ENCODE measurements around the gene RPSA.
"Not testable (repeated sequence)": the region's sequence is repeated elsewhere in the genome, so short reads cannot be mapped to it uniquely, and the experiment has no call there.

RPSA gene

DNA sequence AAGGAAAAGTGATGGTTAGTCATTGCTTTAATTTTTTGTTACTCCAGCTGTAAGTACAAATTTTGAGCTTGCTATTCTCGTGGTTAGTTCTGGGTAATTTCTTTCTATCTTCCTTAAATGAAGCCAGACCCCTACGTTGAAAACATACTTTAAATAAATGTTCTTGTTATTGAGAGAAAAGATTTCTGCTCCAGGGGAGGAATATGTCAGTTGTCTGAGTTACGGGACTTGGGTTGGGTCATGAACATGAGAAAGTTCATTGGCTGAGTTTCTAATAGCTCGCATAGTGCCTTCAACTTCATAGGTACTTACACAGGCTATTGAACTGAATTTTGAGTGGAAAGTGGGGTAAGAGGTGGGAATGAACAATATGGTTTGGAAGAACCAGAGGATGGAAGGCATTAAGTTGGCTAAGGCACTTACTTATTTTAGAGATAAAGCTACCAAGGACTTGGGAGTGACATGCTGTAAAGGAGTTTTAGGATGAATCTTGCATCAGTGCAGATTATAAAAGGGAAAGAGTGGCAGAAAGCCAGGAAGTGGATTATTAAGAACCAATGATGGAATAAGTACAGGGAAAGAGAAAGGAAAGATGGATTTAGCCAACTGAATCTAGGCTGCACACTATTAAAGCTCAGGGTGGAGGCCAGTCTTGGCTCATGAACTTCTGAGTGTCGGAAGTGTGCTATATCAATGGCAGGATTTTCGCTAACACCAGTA is 1.4 kb downstream of the RPSA start:
- DNase-seq (ENCODE audit: low spot score in 2 of 2), result no peak
- peaks cover 71% of the 10 kb centered on the region for H3K36me3 Mint-ChIP-seq
- ATAC-seq, result no peak
- H3K27ac Mint-ChIP-seq, result peak overlapping the region; percentile 99
- H3K9me3 Mint-ChIP-seq, result no peaks in the 10 kb centered on the region
- H3K4me1 Mint-ChIP-seq, result peaks cover 51% of the 10 kb centered on the region
- H3K4me3 Mint-ChIP-seq, result peak overlapping the region; percentile 83

DNA sequence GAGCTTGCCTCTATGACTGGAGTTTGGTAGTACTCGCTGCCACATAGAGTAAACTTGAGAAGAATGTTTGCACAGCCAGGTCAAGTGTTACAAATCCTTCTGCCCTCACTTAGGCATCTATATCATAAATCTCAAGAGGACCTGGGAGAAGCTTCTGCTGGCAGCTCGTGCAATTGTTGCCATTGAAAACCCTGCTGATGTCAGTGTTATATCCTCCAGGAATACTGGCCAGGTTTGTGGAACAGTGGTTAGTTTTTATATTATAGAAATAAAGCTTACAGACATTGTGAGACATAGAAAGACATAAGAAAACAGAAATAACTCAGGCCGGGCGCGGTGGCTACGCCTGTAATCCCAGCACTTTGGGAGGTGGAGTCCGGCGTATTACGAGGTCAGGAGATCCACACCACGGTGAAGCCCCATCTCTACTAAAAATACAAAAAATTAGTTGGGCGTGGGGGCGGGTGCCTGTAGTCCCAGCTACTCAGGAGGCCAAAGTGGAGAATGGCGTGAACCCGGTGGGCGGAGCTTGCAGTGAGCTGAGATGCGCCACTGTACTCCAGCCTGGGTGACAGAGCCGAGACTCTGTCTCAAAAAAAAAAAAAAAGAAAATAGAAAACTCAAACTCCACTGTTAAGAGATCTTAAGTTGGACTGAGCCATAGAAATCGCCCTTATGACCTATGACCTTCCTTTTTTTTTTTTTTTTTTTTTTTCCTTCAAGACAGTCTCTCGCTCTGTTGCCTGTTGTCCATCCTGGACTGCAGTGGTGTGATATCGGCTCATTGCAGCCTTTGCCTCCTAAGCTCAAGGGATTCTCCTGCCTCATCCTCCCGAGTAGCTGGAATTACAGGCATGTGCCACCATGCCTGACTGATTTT is 2.2 kb downstream of the RPSA start:
- Mint-ChIP-seq H3K9me3 (no peaks in the 10 kb centered on the region), H3K4me3 (peak overlapping the region; percentile 83), H3K27ac (peak overlapping the region; percentile 99), H3K4me1 (peaks cover 57% of the 10 kb centered on the region), H3K36me3 (peaks cover 78% of the 10 kb centered on the region)
- no peak for ATAC-seq
- no peak for DNase-seq (ENCODE audit: low spot score in 2 of 2)

DNA sequence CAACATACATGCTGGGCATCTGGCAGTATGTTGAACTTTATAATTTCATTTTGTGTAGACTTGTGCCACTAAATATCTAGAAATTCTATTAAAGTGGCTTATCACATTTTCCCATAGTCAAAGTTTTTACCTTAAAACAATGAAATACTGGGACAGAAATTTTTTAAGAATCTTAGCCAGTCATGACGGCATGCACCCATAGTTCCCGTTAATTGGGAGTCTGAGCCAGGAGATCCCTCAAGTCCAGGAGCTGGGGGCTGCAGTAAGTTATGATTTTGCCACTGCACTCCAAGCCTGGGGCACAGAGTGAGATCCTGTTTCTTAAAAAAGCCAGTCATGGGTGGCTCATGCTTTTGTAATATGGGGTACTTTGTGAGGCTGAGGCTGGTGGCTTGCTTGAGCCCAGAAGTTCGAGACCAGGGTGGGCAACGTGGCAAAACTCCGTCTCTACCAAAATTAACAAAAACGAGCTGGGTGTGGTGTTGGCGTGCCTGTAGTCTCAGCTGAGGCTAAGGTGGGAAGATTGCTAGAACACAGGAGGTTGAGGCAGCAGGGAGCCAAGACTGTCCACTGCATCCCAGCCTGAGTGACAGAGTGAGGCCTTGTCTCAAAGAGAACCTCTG is 3.1 kb downstream of the RPSA start:
- H3K4me1 Mint-ChIP-seq, result peaks cover 62% of the 10 kb centered on the region
- peak overlapping the region; percentile 83 for H3K4me3 Mint-ChIP-seq

DNA sequence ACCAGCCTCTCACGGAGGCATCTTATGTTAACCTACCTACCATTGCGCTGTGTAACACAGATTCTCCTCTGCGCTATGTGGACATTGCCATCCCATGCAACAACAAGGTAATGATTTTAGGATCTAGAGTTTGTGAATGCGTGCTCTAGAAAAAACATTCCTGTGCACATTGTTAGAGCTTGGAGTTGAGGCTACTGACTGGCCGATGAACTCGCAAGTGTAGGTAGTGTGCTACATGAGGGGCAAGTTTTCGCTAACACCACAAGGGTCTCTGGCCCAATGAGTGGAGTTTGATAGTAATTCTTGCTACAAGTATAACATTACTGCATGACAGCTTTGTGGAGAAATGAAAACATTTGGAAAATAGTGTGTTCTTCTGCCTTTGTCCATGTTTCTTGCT is 4.4 kb downstream of the RPSA start:
- H3K4me1 Mint-ChIP-seq, result peaks cover 62% of the 10 kb centered on the region
- peaks cover 100% of the 10 kb centered on the region for H3K36me3 Mint-ChIP-seq
- no peaks in the 10 kb centered on the region for H3K9me3 Mint-ChIP-seq
- no peak for ATAC-seq
- H3K4me3 Mint-ChIP-seq, result peak overlapping the region; percentile 83
- DNase-seq (ENCODE audit: low spot score in 2 of 2), result no peak
- peak overlapping the region; percentile 99 for H3K27ac Mint-ChIP-seq

More for the DNA sequence above, 3.1 kb downstream of the RPSA start:
- no peak for DNase-seq (ENCODE audit: low spot score in 2 of 2)
- Mint-ChIP-seq H3K9me3 (no peaks in the 10 kb centered on the region), H3K36me3 (peaks cover 87% of the 10 kb centered on the region), H3K27ac (peak overlapping the region; percentile 99)
- ATAC-seq, result no peak

DNA sequence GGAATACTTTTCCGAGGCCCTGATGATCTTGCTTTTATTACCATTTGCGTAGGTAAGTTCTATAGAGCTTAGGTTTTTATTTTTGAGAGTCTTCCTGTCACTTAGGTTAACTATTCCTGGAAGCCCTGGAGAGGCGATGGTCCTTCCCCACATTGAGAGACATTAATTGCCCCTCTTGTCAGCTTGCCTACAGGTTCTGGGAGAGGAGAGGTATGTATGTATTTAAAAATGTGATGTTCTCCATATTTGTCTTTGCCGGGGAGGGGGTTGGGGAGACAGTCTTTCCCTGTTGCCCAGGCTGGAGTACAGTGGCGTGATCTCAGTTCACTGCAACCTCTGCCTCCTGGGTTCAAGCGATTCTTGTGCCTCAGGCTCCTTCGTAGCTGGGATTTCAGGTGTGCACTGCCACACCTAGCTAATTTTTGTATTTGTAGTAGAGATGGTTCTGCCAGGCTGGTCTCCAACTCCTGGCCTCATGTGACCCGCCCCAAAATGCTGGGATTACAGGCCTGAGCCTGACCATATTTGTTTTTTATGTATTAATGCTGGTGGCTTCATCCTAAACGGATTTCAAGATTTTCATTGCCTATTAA is 6.2 kb downstream of the RPSA start:
- peaks cover 84% of the 10 kb centered on the region for H3K36me3 Mint-ChIP-seq
- peak overlapping the region; percentile 85 for H3K27ac Mint-ChIP-seq
- no peak overlapping the region for H3K4me3 Mint-ChIP-seq
- no peaks in the 10 kb centered on the region for H3K9me3 Mint-ChIP-seq
- DNase-seq (ENCODE audit: low spot score in 2 of 2), result no peak
- ATAC-seq, result no peak
- peaks cover 49% of the 10 kb centered on the region for H3K4me1 Mint-ChIP-seq

- H3K36me3 Mint-ChIP-seq, result peaks cover 73% of the 10 kb centered on the region
- peak overlapping the region; percentile 85 for H3K27ac Mint-ChIP-seq
- H3K9me3 Mint-ChIP-seq, result no peaks in the 10 kb centered on the region
- ATAC-seq (peak; percentile 9), DNase-seq (ENCODE audit: low spot score in 2 of 2) (no peak)
- no peak overlapping the region for H3K4me3 Mint-ChIP-seq
- peaks cover 46% of the 10 kb centered on the region for H3K4me1 Mint-ChIP-seq
These were observed 7.3 kb downstream of the RPSA start for GRCh38 chr3:39413691-39414420.

GRCh38 chr3:39414421-39414907 is 7.9 kb downstream of the RPSA start:
- DNase-seq (ENCODE audit: low spot score in 2 of 2) (no peak), ATAC-seq (peak; percentile 33)
- peaks cover 67% of the 10 kb centered on the region for H3K36me3 Mint-ChIP-seq
- no peaks in the 10 kb centered on the region for H3K9me3 Mint-ChIP-seq
- H3K4me1 Mint-ChIP-seq, result peaks cover 40% of the 10 kb centered on the region
- H3K27ac Mint-ChIP-seq, result peak overlapping the region; percentile 85
- no peak overlapping the region for H3K4me3 Mint-ChIP-seq

- H3K4me3 Mint-ChIP-seq; H3K9me3 Mint-ChIP-seq; DNase-seq (ENCODE audit: low spot score in 2 of 2); ATAC-seq: not testable (repeated sequence)
- H3K4me1 Mint-ChIP-seq, result peaks cover 31% of the 10 kb centered on the region
- H3K36me3 Mint-ChIP-seq, result peaks cover 59% of the 10 kb centered on the region
- H3K27ac Mint-ChIP-seq, result peak overlapping the region; percentile 85
These were observed 8.8 kb downstream of the RPSA start for GRCh38 chr3:39415302-39415701.

GRCh38 chr3:39415983-39416382 is 9.5 kb downstream of the RPSA start:
- ATAC-seq (peak; percentile 12), DNase-seq (ENCODE audit: low spot score in 2 of 2) (no peak)
- no peak overlapping the region for H3K4me3 Mint-ChIP-seq
- H3K27ac Mint-ChIP-seq, result no peak overlapping the region
- H3K36me3 Mint-ChIP-seq, result peaks cover 52% of the 10 kb centered on the region
- peaks cover 28% of the 10 kb centered on the region for H3K4me1 Mint-ChIP-seq
- H3K9me3 Mint-ChIP-seq, result no peaks in the 10 kb centered on the region

DNA sequence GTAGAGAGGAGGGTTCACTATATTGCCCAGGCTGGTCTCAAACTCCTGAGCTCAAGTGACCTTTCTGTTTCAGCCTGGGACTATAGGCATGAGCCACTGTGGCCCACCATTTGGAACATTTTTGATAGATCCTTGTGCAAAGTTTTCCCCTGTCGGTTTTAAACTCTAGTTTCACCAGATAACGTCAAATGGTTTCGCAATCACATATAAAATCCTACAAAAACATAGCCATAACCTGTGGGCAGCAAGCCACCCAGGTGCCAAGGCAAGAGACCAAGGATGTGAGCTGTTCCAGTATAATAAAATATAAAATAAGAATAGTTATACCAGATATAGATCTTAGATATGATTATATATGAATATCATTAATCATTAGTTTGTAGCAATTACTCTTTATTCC is 10.5 kb downstream of the RPSA start:
- peaks cover 42% of the 10 kb centered on the region for H3K36me3 Mint-ChIP-seq
- not testable (repeated sequence) for H3K4me3 Mint-ChIP-seq; ATAC-seq; DNase-seq (ENCODE audit: low spot score in 2 of 2); H3K9me3 Mint-ChIP-seq; H3K27ac Mint-ChIP-seq
- peaks cover 21% of the 10 kb centered on the region for H3K4me1 Mint-ChIP-seq

DNA sequence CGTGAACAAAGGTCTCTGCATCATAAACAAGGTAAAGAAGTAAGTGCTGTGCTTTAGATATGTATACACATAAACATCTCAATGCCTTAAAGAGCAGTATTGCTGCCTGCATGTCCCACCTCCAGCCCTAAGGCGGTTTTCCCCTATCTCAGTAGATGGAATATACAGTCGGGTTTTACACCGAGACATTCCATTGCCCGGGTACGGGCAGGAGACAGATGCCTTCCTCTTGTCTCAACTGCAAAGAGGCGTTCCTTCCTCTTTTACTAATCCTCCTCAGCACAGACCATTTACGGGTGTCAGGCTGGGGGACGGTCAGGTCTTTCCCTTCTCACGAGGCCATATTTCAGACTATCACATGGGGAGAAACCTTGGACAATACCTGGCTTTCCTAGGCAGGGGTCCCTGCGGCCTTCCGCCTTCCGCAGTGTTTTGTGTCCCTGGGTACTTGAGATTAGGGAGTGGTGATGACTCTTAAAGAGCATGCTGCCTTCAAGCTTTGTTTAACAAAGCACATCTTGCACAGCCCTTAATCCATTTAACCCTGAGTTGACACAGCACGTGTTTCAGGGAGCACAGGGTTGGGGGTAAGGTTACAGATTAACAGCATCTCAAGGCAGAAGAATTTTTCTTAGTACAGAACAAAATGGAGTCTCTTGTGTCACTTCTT is 12.2 kb downstream of the RPSA start:
- not testable (repeated sequence) for H3K27ac Mint-ChIP-seq; H3K4me3 Mint-ChIP-seq; ATAC-seq; H3K9me3 Mint-ChIP-seq; DNase-seq (ENCODE audit: low spot score in 2 of 2)
- Mint-ChIP-seq H3K36me3 (peaks cover 25% of the 10 kb centered on the region), H3K4me1 (peaks cover 11% of the 10 kb centered on the region)

GRCh38 chr3:39419742-39420315 is 13.3 kb downstream of the RPSA start:
- no peak overlapping the region for H3K27ac Mint-ChIP-seq
- ATAC-seq, result no peak
- no peak for DNase-seq (ENCODE audit: low spot score in 2 of 2)
- H3K4me1 Mint-ChIP-seq, result peaks cover 6% of the 10 kb centered on the region
- H3K36me3 Mint-ChIP-seq, result peaks cover 13% of the 10 kb centered on the region
- no peak overlapping the region for H3K4me3 Mint-ChIP-seq
- no peaks in the 10 kb centered on the region for H3K9me3 Mint-ChIP-seq

DNA sequence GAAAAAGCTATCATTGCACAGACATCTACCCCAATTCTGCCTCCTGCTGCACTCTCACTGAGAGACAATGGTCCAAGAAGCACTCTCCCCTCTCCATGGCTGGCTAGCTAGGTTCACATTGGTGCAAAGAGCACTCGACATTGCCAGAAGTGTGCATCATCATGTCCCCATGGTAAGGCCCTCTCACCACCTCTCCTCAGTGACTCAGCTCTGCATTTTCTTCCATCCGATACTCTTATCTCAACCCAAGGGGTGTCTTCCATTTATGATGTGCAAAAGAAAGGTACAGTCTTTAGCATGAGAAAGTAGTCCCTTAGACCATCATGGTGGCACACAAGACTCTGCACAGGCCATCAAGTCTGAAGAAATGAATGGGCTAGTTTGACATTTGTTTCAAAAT is 14.0 kb downstream of the RPSA start:
- Mint-ChIP-seq H3K4me3 (no peak overlapping the region), H3K36me3 (peaks cover 6% of the 10 kb centered on the region), H3K9me3 (no peaks in the 10 kb centered on the region), H3K27ac (no peak overlapping the region), H3K4me1 (peaks cover 6% of the 10 kb centered on the region)
- ATAC-seq (no peak), DNase-seq (ENCODE audit: low spot score in 2 of 2) (no peak)

All from stimulated activated effector memory CD8-positive, alpha-beta T cell treated with anti-CD3 and anti-CD28 coated beads, Interleukin-12 subunit alpha, Interleukin-12 subunit beta, amount 100 ng/mL, for 72 hours (primary cell).